GM12801 (cell line): ENCODE measurements around the gene ITPRID2.

Experiments
- TF ChIP-seq, protein P1 (sequence below): IDR thresholded peaks from one replicate; pipeline ENCODE4 v1.5.1; 2011; ENCODE audit warnings: control low read depth; ENCODE audit not compliant: insufficient read length; ENCODE audit errors: extremely low read depth

The ITPRID2 gene

GRCh38 chr2:181971032-181971431 lies 79.5 kb downstream of the ITPRID2 start:
- TF ChIP-seq, protein P1, sequence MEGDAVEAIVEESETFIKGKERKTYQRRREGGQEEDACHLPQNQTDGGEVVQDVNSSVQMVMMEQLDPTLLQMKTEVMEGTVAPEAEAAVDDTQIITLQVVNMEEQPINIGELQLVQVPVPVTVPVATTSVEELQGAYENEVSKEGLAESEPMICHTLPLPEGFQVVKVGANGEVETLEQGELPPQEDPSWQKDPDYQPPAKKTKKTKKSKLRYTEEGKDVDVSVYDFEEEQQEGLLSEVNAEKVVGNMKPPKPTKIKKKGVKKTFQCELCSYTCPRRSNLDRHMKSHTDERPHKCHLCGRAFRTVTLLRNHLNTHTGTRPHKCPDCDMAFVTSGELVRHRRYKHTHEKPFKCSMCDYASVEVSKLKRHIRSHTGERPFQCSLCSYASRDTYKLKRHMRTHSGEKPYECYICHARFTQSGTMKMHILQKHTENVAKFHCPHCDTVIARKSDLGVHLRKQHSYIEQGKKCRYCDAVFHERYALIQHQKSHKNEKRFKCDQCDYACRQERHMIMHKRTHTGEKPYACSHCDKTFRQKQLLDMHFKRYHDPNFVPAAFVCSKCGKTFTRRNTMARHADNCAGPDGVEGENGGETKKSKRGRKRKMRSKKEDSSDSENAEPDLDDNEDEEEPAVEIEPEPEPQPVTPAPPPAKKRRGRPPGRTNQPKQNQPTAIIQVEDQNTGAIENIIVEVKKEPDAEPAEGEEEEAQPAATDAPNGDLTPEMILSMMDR = no peak

- TF ChIP-seq, protein P1 = no peak
These were observed 81.1 kb downstream of the ITPRID2 start for GRCh38 chr2:181972431-181973170.

- TF ChIP-seq, protein P1 = no peak
These were observed 81.7 kb downstream of the ITPRID2 start for GRCh38 chr2:181973171-181973783.

DNA sequence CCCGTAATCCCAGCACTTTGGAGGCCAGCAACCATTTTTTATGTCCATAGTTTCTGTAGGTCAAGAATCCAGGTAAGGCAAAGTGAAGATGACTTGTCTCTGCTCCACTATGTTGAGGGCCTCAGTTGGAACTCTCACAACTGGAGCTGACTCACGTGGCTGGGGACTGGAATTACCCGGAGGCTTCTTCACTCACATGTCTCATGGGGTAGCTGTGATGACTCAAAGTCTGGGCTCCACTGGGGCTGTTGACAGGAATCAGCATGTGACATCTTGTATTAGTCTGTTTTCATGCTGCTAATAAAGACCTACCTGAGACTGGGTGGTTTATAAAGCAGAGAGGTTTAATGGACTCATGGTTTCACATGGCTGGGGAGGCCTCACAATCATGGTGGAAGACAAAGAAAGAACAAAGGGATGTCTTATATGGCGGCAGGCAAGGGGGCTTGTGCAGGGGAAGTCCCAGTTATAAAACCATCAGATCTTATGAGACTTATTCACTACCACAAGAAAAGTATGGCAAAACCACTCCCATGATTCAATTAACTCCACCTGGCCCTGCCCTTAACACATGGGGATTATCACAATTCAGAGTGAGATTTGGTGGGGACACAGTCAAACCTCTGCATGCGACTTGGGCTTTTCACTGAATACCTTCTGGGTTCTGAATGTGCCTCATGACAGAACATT lies 86.3 kb downstream of the ITPRID2 start:
- TF ChIP-seq, protein P1 = no peak

- TF ChIP-seq, protein P1 = no peak
These were observed 87.0 kb downstream of the ITPRID2 start for GRCh38 chr2:181978351-181979150.
